Colon (tissue), 2 donors: ENCODE data around the gene BID.
"Not testable (repeated sequence)": the region's sequence is repeated elsewhere in the genome, so short reads cannot be mapped to it uniquely, and the experiment has no call there.

ENCODE experiments used
- FAIRE-seq: peaks from 2 replicates; lab custom pipeline; 2012; peaks lifted over from hg19 to GRCh38; lab: Jason Lieb, UNC
- donor health status: control.
- donor health status: control.

BID gene

GRCh38 chr22:17699696-17700340 lies 74.5 kb downstream of the BID start:
- FAIRE-seq: no peak

- no peak for FAIRE-seq
These were observed 75.3 kb downstream of the BID start for GRCh38 chr22:17698948-17699347.

- not testable (repeated sequence) for FAIRE-seq
These were observed 76.0 kb downstream of the BID start for GRCh38 chr22:17698276-17698675.

GRCh38 chr22:17697196-17697595 lies 77.1 kb downstream of the BID start:
- not testable (repeated sequence) for FAIRE-seq

- FAIRE-seq: no peak
These were observed 78.3 kb downstream of the BID start for GRCh38 chr22:17695986-17696385.

GRCh38 chr22:17694752-17695151 lies 79.5 kb downstream of the BID start:
- no peak for FAIRE-seq

- no peak for FAIRE-seq
These were observed 80.1 kb downstream of the BID start for GRCh38 chr22:17694193-17694592.

GRCh38 chr22:17692841-17693240 lies 81.4 kb downstream of the BID start:
- no peak for FAIRE-seq

GRCh38 chr22:17684245-17684644 lies 90.0 kb downstream of the BID start:
- FAIRE-seq: no peak
